Right renal cortex interstitium (tissue), 3 donors: ENCODE measurements around the gene ZDHHC17. TPM values are rescaled to one million over a fixed set of nuclear protein-coding genes. Genes with fewer than 3 reads are reported as not detected.
A peak's percentile ranks its signal among the peaks of the same experiment; 100 is the strongest.

Experiments
- DNase-seq, 3 donors: peaks; one replicate each; pipeline ENCODE4 v3.0.0-alpha.2; 2013; ENCODE audit warnings: low read depth in 3 of 3, low spot score in 2 of 3
- polyA plus RNA-seq, 3 donors: library from polyadenylated mRNA; unstranded; fragments of 120-200 nt; gene quantifications; one replicate each; pipeline ENCODE4 v1.2.1, GENCODE V29; 2013; ENCODE audit not compliant: insufficient read length in 3 of 3

The ZDHHC17 gene
- polyA plus RNA-seq, 3 donors, result 58.7 to 70.4 (median 67.2) TPM

- no peak for DNase-seq
Measured at GRCh38 chr12:76874491-76875190, 110.7 kb downstream of the ZDHHC17 start.

GRCh38 chr12:76876696-76877229 is 112.8 kb downstream of the ZDHHC17 start:
- no peak for DNase-seq

GRCh38 chr12:76878099-76878898 is 114.4 kb downstream of the ZDHHC17 start:
- no peak for DNase-seq

GRCh38 chr12:76878899-76879709 is 115.2 kb downstream of the ZDHHC17 start, which contains the start of gene CSRP2:
Gene CSRP2 (minus strand): TSS chr12:76879019. CDS start chr12:76866260, 12,759 bp downstream.
- DNase-seq, result peak; percentile 77 to 82 (median 80)

- no peak for DNase-seq
Measured at GRCh38 chr12:76879710-76880518, 116.0 kb downstream of the ZDHHC17 start.

- DNase-seq, result no peak
Measured at GRCh38 chr12:76880519-76881023, 116.7 kb downstream of the ZDHHC17 start.

GRCh38 chr12:76881142-76881541 is 117.2 kb downstream of the ZDHHC17 start:
- DNase-seq, result no peak

GRCh38 chr12:76882367-76882766 is 118.5 kb downstream of the ZDHHC17 start:
- DNase-seq, result no peak

GRCh38 chr12:76883151-76883550 is 119.2 kb downstream of the ZDHHC17 start:
- no peak for DNase-seq

- DNase-seq, result no peak
Measured at GRCh38 chr12:76883811-76884210, 119.9 kb downstream of the ZDHHC17 start.

GRCh38 chr12:76888775-76889174 is 124.9 kb downstream of the ZDHHC17 start:
- DNase-seq, result no peak

- no peak for DNase-seq
Measured at GRCh38 chr12:76890151-76891143, 126.5 kb downstream of the ZDHHC17 start.

- DNase-seq, result no peak
Measured at GRCh38 chr12:76891609-76892008, 127.7 kb downstream of the ZDHHC17 start.

- DNase-seq, result no peak
Measured at GRCh38 chr12:76895796-76896195, 131.9 kb downstream of the ZDHHC17 start.

- no peak for DNase-seq
Measured at GRCh38 chr12:76896274-76896673, 132.4 kb downstream of the ZDHHC17 start.

GRCh38 chr12:76898442-76898841 is 134.5 kb downstream of the ZDHHC17 start:
- no peak for DNase-seq

- no peak for DNase-seq
Measured at GRCh38 chr12:76899522-76899921, 135.6 kb downstream of the ZDHHC17 start.

GRCh38 chr12:76901628-76902380 is 137.9 kb downstream of the ZDHHC17 start:
- no peak for DNase-seq
